Fibroblast of lung (primary cell): ENCODE results near the gene PDE12. TPM values are rescaled to one million over a fixed set of nuclear protein-coding genes. Genes with fewer than 3 reads are reported as not detected.

ENCODE experiments used
- DNase-seq, 2 donors: peaks; one replicate each; pipeline versions ENCODE4 v3.0.0 to v3.0.0-alpha.2; 2010; ENCODE audit warnings: low read depth in 2 of 2
- H2AFZ ChIP-seq: 2 replicates; pipeline ENCODE4 v1.5.1; 2012; ENCODE audit warnings: low read length, control low read depth, inconsistent platforms
- H3K27ac ChIP-seq: 2 replicates; pipeline ENCODE4 v1.5.1; 2011; ENCODE audit warnings: low read length, control low read depth; ENCODE audit not compliant: insufficient read depth
- H3K27me3 ChIP-seq: 2 replicates; pipeline ENCODE4 v1.5.1; 2011; ENCODE audit warnings: mild to moderate bottlenecking, low read length; ENCODE audit not compliant: control insufficient read depth, insufficient read depth
- H3K36me3 ChIP-seq: 2 replicates; pipeline ENCODE4 v1.5.1; 2011; ENCODE audit warnings: low read length; ENCODE audit not compliant: control insufficient read depth, insufficient read depth
- H3K4me1 ChIP-seq: 2 replicates; pipeline ENCODE4 v1.5.1; 2011; ENCODE audit warnings: low read length; ENCODE audit not compliant: control insufficient read depth, insufficient read depth; ENCODE audit errors: extremely low read depth
- H3K4me2 ChIP-seq: 2 replicates; pipeline ENCODE4 v1.5.1; 2011; ENCODE audit warnings: low read length, control low read depth; ENCODE audit not compliant: insufficient read depth; ENCODE audit errors: extremely low read depth
- H3K4me3 ChIP-seq, 4 experiments: fragments of 200-600 bp in 1 of 4; sonication (generic) in 1 of 4; replicated peaks in 1 of 4; 2 replicates each; pipeline ENCODE4 v1.5.1; 2011 to 2016; ENCODE audit warnings: low read length in 4 of 4, low read depth in 3 of 4, mild to moderate bottlenecking in 3 of 4, control low read depth in 2 of 4, inconsistent platforms in 1 of 4, mixed read lengths in 1 of 4; ENCODE audit not compliant: insufficient read depth in 1 of 4; ENCODE audit errors: control extremely low read depth in 1 of 4
- H3K79me2 ChIP-seq: 2 replicates; pipeline ENCODE4 v1.5.1; 2012; ENCODE audit warnings: mild to moderate bottlenecking, low read length, inconsistent platforms; ENCODE audit not compliant: control insufficient read depth, insufficient read depth
- H3K9ac ChIP-seq: 2 replicates; pipeline ENCODE4 v1.5.1; 2011; ENCODE audit warnings: mild to moderate bottlenecking, low read length, control low read depth; ENCODE audit not compliant: insufficient read depth
- H3K9me3 ChIP-seq: 2 replicates; pipeline ENCODE4 v1.5.1; 2012; ENCODE audit warnings: low read depth, low read length; ENCODE audit not compliant: control insufficient read depth, insufficient read depth
- H4K20me1 ChIP-seq: 2 replicates; pipeline ENCODE4 v1.5.1; 2011; ENCODE audit warnings: low read length; ENCODE audit not compliant: control insufficient read depth, insufficient read depth; ENCODE audit errors: extremely low read depth
- EZH2 ChIP-seq: IDR thresholded peaks from 2 replicates; pipeline ENCODE4 v1.5.1; 2012; ENCODE audit warnings: low read length, control low read depth, mild to moderate bottlenecking; ENCODE audit errors: missing control alignments
- polyA minus RNA-seq: library from RNA; depleted of rRNA, polyadenylated mRNA; stranded (reverse); fragments of >200 nt; gene quantifications from 2 replicates; pipeline ENCODE4 v1.2.3, GENCODE V29; 2011; ENCODE audit warnings: low replicate concordance
- polyA plus RNA-seq, 2 donors: library from polyadenylated mRNA; depleted of rRNA in 1 of 2; stranded (reverse) in 1 of 2; unstranded in 1 of 2; fragments of >200 nt; gene quantifications; 2 replicates each; pipeline ENCODE4 v1.2.1, GENCODE V29; 2011 to 2012; ENCODE audit warnings: missing spikeins in 1 of 2
- total RNA-seq: library from RNA; depleted of rRNA; stranded (reverse); fragments of >200 nt; gene quantifications from 2 replicates; pipeline ENCODE4 v1.2.1, GENCODE V29; 2014
- TF ChIP-seq, protein P1 (sequence below), 2 donors: IDR thresholded peaks in 1 of 2; conservative IDR thresholded peaks in 1 of 2; 1 replicate in 1 of 2; 2 replicates in 1 of 2; pipeline ENCODE4 v1.5.1; 2011 to 2012; ENCODE audit warnings: low read length in 2 of 2, control low read depth in 1 of 2, inconsistent platforms in 1 of 2, low read depth in 1 of 2, mild to moderate bottlenecking in 1 of 2

Gene PDE12, protein sequence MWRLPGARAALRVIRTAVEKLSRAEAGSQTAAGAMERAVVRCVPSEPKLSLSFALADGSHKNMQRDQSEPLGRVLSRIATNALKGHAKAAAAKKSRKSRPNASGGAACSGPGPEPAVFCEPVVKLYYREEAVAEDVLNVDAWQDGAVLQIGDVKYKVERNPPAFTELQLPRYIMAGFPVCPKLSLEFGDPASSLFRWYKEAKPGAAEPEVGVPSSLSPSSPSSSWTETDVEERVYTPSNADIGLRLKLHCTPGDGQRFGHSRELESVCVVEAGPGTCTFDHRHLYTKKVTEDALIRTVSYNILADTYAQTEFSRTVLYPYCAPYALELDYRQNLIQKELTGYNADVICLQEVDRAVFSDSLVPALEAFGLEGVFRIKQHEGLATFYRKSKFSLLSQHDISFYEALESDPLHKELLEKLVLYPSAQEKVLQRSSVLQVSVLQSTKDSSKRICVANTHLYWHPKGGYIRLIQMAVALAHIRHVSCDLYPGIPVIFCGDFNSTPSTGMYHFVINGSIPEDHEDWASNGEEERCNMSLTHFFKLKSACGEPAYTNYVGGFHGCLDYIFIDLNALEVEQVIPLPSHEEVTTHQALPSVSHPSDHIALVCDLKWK
- total RNA-seq = 9.0 and 11.1 TPM in 2 replicates
- 11.2 and 15.3 TPM in 2 replicates for polyA plus RNA-seq
- polyA plus RNA-seq (2012) = 10.1 and 13.5 TPM in 2 replicates
- polyA minus RNA-seq = 42.6 and 74.2 TPM in 2 replicates

DNA sequence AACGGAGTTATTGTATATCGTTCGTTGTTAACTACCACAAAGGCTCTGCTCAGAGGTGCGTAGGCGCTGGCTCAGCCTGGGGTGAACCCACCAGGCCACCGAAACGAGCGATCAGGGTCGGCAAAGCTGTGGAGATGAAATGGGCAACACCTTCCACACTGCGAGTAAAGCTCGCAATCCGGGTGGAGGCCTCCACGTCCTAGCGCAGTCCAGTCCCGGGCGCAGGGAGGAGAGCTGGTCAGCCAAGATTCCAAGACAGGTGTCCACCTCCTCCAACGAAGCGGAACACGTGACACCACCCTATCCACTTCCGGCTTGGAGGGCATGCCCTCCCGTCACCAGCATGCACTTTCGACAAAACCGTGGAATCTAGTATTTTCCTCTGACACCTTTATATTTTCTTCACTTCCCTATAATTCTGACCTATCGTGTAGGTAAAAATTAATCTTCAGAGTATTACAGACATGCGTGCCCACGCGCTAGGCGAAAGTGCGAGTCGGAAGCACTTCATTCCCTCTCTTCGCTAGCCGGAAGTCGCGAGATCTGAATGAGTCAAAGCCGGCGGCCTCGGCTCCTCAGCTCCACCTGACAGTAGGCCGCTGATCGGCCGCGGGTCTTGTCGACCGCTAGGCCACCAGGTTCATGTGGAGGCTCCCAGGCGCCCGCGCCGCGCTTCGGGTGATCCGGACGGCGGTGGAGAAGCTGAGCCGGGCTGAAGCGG is at the start of gene PDE12:
Gene PDE12 (plus strand): TSS at position 537 of the 721 bp plus-strand sequence. CDS start 106 bp downstream, at position 643.
- Histone ChIP-seq H3K4me1 (peaks cover 2% of the 10 kb centered on the region), H3K27me3 (no peaks in the 10 kb centered on the region), H3K4me2 (peak within 1 kb of the TSS; percentile 90), H3K36me3 (no peaks in the 10 kb centered on the region), H3K27ac (peak within 1 kb of the TSS; percentile 97), H2AFZ (peak within 1 kb of the TSS; percentile 100), H4K20me1 (no peaks in the 10 kb centered on the region), H3K4me3 (peak within 1 kb of the TSS; percentile 86 to 95 (median 88)), H3K79me2 (peaks cover 37% of the 10 kb centered on the region), H3K9me3 (no peaks in the 10 kb centered on the region), H3K9ac (peak within 1 kb of the TSS; percentile 97)
- no peak for TF ChIP-seq EZH2
- TF ChIP-seq, protein P1, sequence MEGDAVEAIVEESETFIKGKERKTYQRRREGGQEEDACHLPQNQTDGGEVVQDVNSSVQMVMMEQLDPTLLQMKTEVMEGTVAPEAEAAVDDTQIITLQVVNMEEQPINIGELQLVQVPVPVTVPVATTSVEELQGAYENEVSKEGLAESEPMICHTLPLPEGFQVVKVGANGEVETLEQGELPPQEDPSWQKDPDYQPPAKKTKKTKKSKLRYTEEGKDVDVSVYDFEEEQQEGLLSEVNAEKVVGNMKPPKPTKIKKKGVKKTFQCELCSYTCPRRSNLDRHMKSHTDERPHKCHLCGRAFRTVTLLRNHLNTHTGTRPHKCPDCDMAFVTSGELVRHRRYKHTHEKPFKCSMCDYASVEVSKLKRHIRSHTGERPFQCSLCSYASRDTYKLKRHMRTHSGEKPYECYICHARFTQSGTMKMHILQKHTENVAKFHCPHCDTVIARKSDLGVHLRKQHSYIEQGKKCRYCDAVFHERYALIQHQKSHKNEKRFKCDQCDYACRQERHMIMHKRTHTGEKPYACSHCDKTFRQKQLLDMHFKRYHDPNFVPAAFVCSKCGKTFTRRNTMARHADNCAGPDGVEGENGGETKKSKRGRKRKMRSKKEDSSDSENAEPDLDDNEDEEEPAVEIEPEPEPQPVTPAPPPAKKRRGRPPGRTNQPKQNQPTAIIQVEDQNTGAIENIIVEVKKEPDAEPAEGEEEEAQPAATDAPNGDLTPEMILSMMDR (conservative IDR thresholded peaks at IDR 0.05 in 1 of 2, IDR thresholded peaks at IDR 0.05 in 1 of 2; ENCODE audit: low read depth in 1 of 2, low read length in 2 of 2) = no peak
- peak; percentile 93 to 96 for DNase-seq

DNA sequence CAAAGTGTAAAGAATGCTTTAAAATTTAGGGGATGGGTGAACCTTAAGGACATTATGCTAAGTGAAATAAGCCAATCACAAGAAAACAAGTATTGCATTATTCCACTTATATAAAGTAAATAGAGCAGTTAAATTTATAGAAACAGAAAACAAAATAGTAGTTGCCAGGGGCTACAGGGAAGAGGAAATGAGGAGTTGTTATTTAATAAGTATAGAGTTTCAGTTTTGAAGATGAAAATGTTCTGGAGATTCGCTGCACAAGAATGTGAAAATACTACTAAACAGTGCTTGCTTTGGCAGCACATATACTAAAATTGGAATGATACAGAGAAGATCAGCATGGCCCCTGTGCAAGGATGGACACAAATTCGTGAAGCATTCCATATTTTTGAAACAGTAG is 43.9 kb upstream of the PDE12 start:
- Histone ChIP-seq H3K36me3 (no peaks in the 10 kb centered on the region), H3K9ac (no peak overlapping the region), H2AFZ (no peak overlapping the region), H4K20me1 (no peaks in the 10 kb centered on the region), H3K4me3 (no peak overlapping the region), H3K4me1 (no peaks in the 10 kb centered on the region), H3K4me2 (no peak overlapping the region), H3K27ac (no peak overlapping the region), H3K27me3 (no peaks in the 10 kb centered on the region), H3K9me3 (no peaks in the 10 kb centered on the region), H3K79me2 (no peaks in the 10 kb centered on the region)
- TF ChIP-seq EZH2 = no peak
- TF ChIP-seq, protein P1 (conservative IDR thresholded peaks at IDR 0.05 in 1 of 2, IDR thresholded peaks at IDR 0.05 in 1 of 2; ENCODE audit: low read depth in 1 of 2, low read length in 2 of 2) = no peak
- peak; percentile 21 to 28 for DNase-seq
